Colonic mucosa (tissue), 4 donors: ENCODE data around the gene OR51V1. TPM values are rescaled to one million over a fixed set of nuclear protein-coding genes. Genes with fewer than 3 reads are reported as not detected.

Experiments
- DNase-seq: peaks from one replicate; pipeline ENCODE4 v3.0.0-alpha.2; 2020
- H3K27ac ChIP-seq: fragments of 200-600 bp; one replicate; pipeline ENCODE4 v1.8.0; 2021
- H3K27me3 ChIP-seq: fragments of 200-600 bp; one replicate; pipeline ENCODE4 v1.8.0; 2021
- H3K36me3 ChIP-seq: fragments of 200-600 bp; one replicate; pipeline ENCODE4 v1.8.0; 2021
- H3K4me1 ChIP-seq: fragments of 200-600 bp; one replicate; pipeline ENCODE4 v1.8.0; 2021; ENCODE audit warnings: mild to moderate bottlenecking
- H3K4me3 ChIP-seq: fragments of 200-600 bp; one replicate; pipeline ENCODE4 v1.8.0; 2021
- H3K9ac ChIP-seq, 2 donors: one replicate each; pipeline ENCODE4 v1.7.0; 2013; ENCODE audit warnings: control low read depth in 2 of 2, low read depth in 2 of 2, low read length in 2 of 2
- H3K9me3 ChIP-seq: fragments of 200-600 bp; one replicate; pipeline ENCODE4 v1.8.0; 2021
- CTCF ChIP-seq: fragments of 200-600 bp; IDR thresholded peaks from one replicate; pipeline ENCODE4 v1.8.0; 2022; ENCODE audit warnings: antibody characterized with exemption, mild to moderate bottlenecking
- intact Hi-C: fragments of 100-400 bp; cut with DNase I; formaldehyde crosslinking; loops from one replicate; pipeline ENCODE4 v1.14.1; 2022
- total RNA-seq, 2 donors: library from RNA; stranded (reverse); fragmentation: NEBNext Ultra II Directional in 1 of 2; extraction: Animal tissue kit (Norgen Biotek cat#: 25700) in 1 of 2; gene quantifications; one replicate each; pipeline ENCODE4 v1.2.1, GENCODE V29; 2021
- donor health status: healthy.
- donor health status: DM: no; HTN: no; CAD: no.
- donor health status: DM: no; HTN: no; CAD: no.

The OR51V1 gene
- total RNA-seq, 2 donors from 2014 or later: not detected

- Histone ChIP-seq H3K27me3 (no peaks in the 10 kb centered on the region), H3K36me3 (no peaks in the 10 kb centered on the region), H3K4me1 (no peaks in the 10 kb centered on the region), H3K27ac (no peak overlapping the region), H3K9me3 (no peaks in the 10 kb centered on the region), H3K9ac (no peak overlapping the region), H3K4me3 (no peak overlapping the region)
- TF ChIP-seq CTCF: no peak
- intact Hi-C loops: no loop called here
- no peak for DNase-seq
Measured at GRCh38 chr11:5243816-5244180, 43.3 kb upstream of the OR51V1 start.

GRCh38 chr11:5242933-5243815 is 42.7 kb upstream of the OR51V1 start:
- intact Hi-C loops: no loop called here
- Histone ChIP-seq H3K9me3 (no peaks in the 10 kb centered on the region), H3K27me3 (no peaks in the 10 kb centered on the region), H3K9ac (no peak overlapping the region), H3K36me3 (no peaks in the 10 kb centered on the region), H3K4me3 (no peak overlapping the region), H3K27ac (no peak overlapping the region), H3K4me1 (no peaks in the 10 kb centered on the region)
- no peak for DNase-seq
- no peak for TF ChIP-seq CTCF

- intact Hi-C loops: no loop called here
- no peak for TF ChIP-seq CTCF
- Histone ChIP-seq H3K4me3 (no peak overlapping the region), H3K9ac (no peak overlapping the region), H3K36me3 (no peaks in the 10 kb centered on the region), H3K27me3 (no peaks in the 10 kb centered on the region), H3K9me3 (no peaks in the 10 kb centered on the region), H3K4me1 (no peaks in the 10 kb centered on the region), H3K27ac (no peak overlapping the region)
- DNase-seq: no peak
Measured at GRCh38 chr11:5242208-5242607, 41.7 kb upstream of the OR51V1 start.

- no peak overlapping the region for H3K9ac ChIP-seq
- no peaks in the 10 kb centered on the region for H3K36me3 ChIP-seq
- no peak overlapping the region for H3K27ac ChIP-seq
- H3K4me3 ChIP-seq: no peak overlapping the region
- no peaks in the 10 kb centered on the region for H3K9me3 ChIP-seq
- H3K4me1 ChIP-seq: no peaks in the 10 kb centered on the region
- no peak for DNase-seq
- intact Hi-C loops: no loop called here
- TF ChIP-seq CTCF: no peak
- H3K27me3 ChIP-seq: no peaks in the 10 kb centered on the region
Measured at GRCh38 chr11:5241458-5241857, 41.0 kb upstream of the OR51V1 start.

GRCh38 chr11:5240458-5240857 is 40.0 kb upstream of the OR51V1 start:
- no peak for TF ChIP-seq CTCF
- no peak overlapping the region for H3K9ac ChIP-seq
- H3K27me3 ChIP-seq: no peaks in the 10 kb centered on the region
- no peak for DNase-seq
- H3K9me3 ChIP-seq: no peaks in the 10 kb centered on the region
- H3K36me3 ChIP-seq: no peaks in the 10 kb centered on the region
- no peak overlapping the region for H3K4me3 ChIP-seq
- H3K4me1 ChIP-seq: no peaks in the 10 kb centered on the region
- no peak overlapping the region for H3K27ac ChIP-seq
- intact Hi-C loops: no loop called here
